ENCODE data around the gene KCNE2.

Gene KCNE2

GRCh38 chr21:34343347-34343746, 20.5 kb upstream of the KCNE2 start:
- no peak for DNase-seq (ENCODE audit: low read depth)
- TF ChIP-seq CTCF (IDR thresholded peaks at IDR 0.05; ENCODE audit: low read length, missing control alignments): no peak
- H3K4me3 ChIP-seq (replicated peaks; ENCODE audit: low read depth, low read length): no peak overlapping the region

GRCh38 chr21:34343838-34344381, 19.9 kb upstream of the KCNE2 start:
- no peak for DNase-seq (ENCODE audit: low read depth)
- H3K4me3 ChIP-seq (replicated peaks; ENCODE audit: low read depth, low read length): no peak overlapping the region
- no peak for TF ChIP-seq CTCF (IDR thresholded peaks at IDR 0.05; ENCODE audit: low read length, missing control alignments)

GRCh38 chr21:34344584-34344983, 19.2 kb upstream of the KCNE2 start:
- no peak for TF ChIP-seq CTCF (IDR thresholded peaks at IDR 0.05; ENCODE audit: low read length, missing control alignments)
- no peak for DNase-seq (ENCODE audit: low read depth)
- no peak overlapping the region for H3K4me3 ChIP-seq (replicated peaks; ENCODE audit: low read depth, low read length)

- no peak for TF ChIP-seq CTCF (IDR thresholded peaks at IDR 0.05; ENCODE audit: low read length, missing control alignments)
- H3K4me3 ChIP-seq (replicated peaks; ENCODE audit: low read depth, low read length): no peak overlapping the region
- DNase-seq (ENCODE audit: low read depth): no peak
Observed at GRCh38 chr21:34345091-34345871, 18.5 kb upstream of the KCNE2 start.

- no peak overlapping the region for H3K4me3 ChIP-seq (replicated peaks; ENCODE audit: low read depth, low read length)
- no peak for DNase-seq (ENCODE audit: low read depth)
- no peak for TF ChIP-seq CTCF (IDR thresholded peaks at IDR 0.05; ENCODE audit: low read length, missing control alignments)
Observed at GRCh38 chr21:34345892-34346291, 17.9 kb upstream of the KCNE2 start.

GRCh38 chr21:34348890-34349519, 14.8 kb upstream of the KCNE2 start:
- no peak overlapping the region for H3K4me3 ChIP-seq (replicated peaks; ENCODE audit: low read depth, low read length)
- TF ChIP-seq CTCF (IDR thresholded peaks at IDR 0.05; ENCODE audit: low read length, missing control alignments): no peak
- no peak for DNase-seq (ENCODE audit: low read depth)
